ENCODE data around the gene KCNK2.

KCNK2 gene

GRCh38 chr1:215095524-215095923 is 13.0 kb downstream of the KCNK2 start:
- no peak for TF ChIP-seq CTCF (IDR thresholded peaks at IDR 0.05; ENCODE audit: low read depth, low read length)
- H3K4me3 ChIP-seq (ENCODE audit: low read depth, low read length) = no peak overlapping the region

- TF ChIP-seq CTCF (IDR thresholded peaks at IDR 0.05; ENCODE audit: low read depth, low read length) = no peak
- H3K4me3 ChIP-seq (ENCODE audit: low read depth, low read length) = no peak overlapping the region
Observed at GRCh38 chr1:215101511-215101910, 19.0 kb downstream of the KCNK2 start.

DNA sequence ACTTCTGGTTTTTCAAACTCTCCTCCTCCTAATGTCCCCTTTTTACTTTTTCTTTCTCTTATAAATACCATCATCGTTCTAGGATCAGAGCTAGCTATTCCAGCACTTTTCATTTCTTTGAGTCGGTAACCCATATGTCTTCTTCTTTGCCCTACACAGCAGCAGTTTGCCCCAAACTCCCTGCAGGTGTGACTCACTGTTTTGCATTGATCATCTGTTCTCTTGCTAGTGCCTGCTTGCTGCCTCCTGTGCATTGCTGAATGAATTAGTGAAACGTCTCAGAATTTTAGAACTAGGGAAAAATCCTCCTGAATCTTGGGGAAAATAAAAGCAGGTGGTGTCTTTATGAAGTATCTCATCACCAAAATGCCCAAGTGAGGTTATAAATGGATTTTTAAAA is 21.7 kb downstream of the KCNK2 start:
- H3K4me3 ChIP-seq (ENCODE audit: low read depth, low read length) = no peak overlapping the region
- TF ChIP-seq CTCF (IDR thresholded peaks at IDR 0.05; ENCODE audit: low read depth, low read length) = no peak

- no peak for TF ChIP-seq CTCF (IDR thresholded peaks at IDR 0.05; ENCODE audit: low read depth, low read length)
- no peak overlapping the region for H3K4me3 ChIP-seq (ENCODE audit: low read depth, low read length)
Observed at GRCh38 chr1:215106067-215106466, 23.5 kb downstream of the KCNK2 start.

DNA sequence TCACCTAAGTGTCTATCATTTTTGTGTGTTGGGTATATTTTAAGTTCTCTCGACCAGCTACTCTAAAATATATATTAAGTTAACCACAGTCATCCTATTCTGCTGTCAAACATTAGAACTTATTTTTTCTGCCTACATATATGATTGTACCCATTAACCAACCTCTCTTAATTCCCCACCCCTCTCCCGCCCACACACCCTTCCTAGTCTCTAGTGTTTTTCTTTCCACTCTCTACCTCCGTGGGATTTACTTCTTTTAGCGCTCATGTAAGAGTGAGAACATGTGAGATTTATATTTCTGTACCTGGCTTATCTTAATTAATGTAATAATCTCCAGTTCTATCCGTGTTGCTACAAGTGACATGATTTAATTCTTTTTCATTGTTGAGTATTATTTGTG is 26.6 kb downstream of the KCNK2 start:
- H3K4me3 ChIP-seq (ENCODE audit: low read depth, low read length) = no peak overlapping the region
- TF ChIP-seq CTCF (IDR thresholded peaks at IDR 0.05; ENCODE audit: low read depth, low read length) = no peak

DNA sequence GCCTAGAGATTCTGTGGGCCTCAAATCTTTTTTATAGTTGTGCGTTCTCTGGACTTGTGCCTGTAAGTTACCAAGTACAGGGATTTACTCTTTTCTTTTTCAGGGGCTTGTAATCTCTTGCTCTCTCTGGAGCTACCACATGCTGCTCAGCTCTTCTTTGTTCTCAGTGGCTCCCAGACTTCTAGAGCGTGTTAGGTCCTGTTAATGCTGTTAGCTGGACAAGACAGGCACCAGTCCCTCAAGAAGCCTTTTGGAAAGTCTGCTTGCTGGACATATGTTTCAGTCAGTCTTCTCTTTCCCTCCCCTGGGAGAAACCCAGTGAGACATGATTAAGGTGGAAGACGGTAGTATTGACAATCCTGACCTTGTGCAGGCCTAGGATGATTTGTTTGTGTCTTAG is 29.4 kb downstream of the KCNK2 start:
- no peak for TF ChIP-seq CTCF (IDR thresholded peaks at IDR 0.05; ENCODE audit: low read depth, low read length)
- no peak overlapping the region for H3K4me3 ChIP-seq (ENCODE audit: low read depth, low read length)

GRCh38 chr1:215113776-215114153 is 31.2 kb downstream of the KCNK2 start:
- H3K4me3 ChIP-seq (ENCODE audit: low read depth, low read length) = no peak overlapping the region
- TF ChIP-seq CTCF (IDR thresholded peaks at IDR 0.05; ENCODE audit: low read depth, low read length) = no peak

Measured in WI38 (cell line).